Measurements from ENCODE around the gene CSTPP1.

DNA sequence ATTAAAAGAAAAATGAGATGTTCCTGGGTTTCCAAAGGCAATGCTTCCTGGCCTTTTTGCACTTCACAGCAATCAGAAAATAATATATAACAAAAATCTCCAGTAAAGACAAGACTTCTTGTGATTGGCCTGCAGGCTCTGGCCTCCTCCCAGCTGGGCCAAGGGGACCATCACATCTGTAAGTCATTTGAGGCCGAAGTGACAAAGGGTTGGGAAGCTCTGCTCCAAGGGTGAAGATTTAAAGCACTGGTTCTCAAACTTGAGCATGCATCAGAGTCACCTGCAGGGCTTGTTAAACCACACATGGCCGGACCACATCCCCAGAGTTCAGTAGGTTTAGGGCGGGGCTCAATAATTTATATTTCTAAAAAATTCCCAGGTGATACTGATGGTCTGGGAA, 208.0 kb downstream of the CSTPP1 start:
- TF ChIP-seq POLR2A (IDR thresholded peaks at IDR 0.05; ENCODE audit: low read depth, low read length) (no peak), RFX5 (IDR thresholded peaks at IDR 0.05; ENCODE audit: low read depth, low read length) (no peak), MAZ (IDR thresholded peaks at IDR 0.05; ENCODE audit: borderline replicate concordance, low read depth, low read length) (no peak), SMC3 (IDR thresholded peaks at IDR 0.05; ENCODE audit: low read depth, low read length) (no peak), FOS (IDR thresholded peaks at IDR 0.05; ENCODE audit: low read depth, low read length) (no peak), CEBPB (IDR thresholded peaks at IDR 0.05; ENCODE audit: low read depth, low read length) (no peak), NFE2L2 (IDR thresholded peaks at IDR 0.05; ENCODE audit: low read depth, low read length) (no peak), BHLHE40 (IDR thresholded peaks at IDR 0.05; ENCODE audit: low read depth, low read length) (no peak), MXI1 (IDR thresholded peaks at IDR 0.05; ENCODE audit: borderline replicate concordance, low read depth, low read length) (no peak), RAD21 (IDR thresholded peaks at IDR 0.05; ENCODE audit: low read length) (no peak), RCOR1 (IDR thresholded peaks at IDR 0.05; ENCODE audit: insufficient replicate concordance, low read length) (no peak)
- TF ChIP-seq, protein P1, sequence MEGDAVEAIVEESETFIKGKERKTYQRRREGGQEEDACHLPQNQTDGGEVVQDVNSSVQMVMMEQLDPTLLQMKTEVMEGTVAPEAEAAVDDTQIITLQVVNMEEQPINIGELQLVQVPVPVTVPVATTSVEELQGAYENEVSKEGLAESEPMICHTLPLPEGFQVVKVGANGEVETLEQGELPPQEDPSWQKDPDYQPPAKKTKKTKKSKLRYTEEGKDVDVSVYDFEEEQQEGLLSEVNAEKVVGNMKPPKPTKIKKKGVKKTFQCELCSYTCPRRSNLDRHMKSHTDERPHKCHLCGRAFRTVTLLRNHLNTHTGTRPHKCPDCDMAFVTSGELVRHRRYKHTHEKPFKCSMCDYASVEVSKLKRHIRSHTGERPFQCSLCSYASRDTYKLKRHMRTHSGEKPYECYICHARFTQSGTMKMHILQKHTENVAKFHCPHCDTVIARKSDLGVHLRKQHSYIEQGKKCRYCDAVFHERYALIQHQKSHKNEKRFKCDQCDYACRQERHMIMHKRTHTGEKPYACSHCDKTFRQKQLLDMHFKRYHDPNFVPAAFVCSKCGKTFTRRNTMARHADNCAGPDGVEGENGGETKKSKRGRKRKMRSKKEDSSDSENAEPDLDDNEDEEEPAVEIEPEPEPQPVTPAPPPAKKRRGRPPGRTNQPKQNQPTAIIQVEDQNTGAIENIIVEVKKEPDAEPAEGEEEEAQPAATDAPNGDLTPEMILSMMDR (conservative IDR thresholded peaks at IDR 0.05; ENCODE audit: low read depth, low read length) = no peak
- TF ChIP-seq, protein P2, sequence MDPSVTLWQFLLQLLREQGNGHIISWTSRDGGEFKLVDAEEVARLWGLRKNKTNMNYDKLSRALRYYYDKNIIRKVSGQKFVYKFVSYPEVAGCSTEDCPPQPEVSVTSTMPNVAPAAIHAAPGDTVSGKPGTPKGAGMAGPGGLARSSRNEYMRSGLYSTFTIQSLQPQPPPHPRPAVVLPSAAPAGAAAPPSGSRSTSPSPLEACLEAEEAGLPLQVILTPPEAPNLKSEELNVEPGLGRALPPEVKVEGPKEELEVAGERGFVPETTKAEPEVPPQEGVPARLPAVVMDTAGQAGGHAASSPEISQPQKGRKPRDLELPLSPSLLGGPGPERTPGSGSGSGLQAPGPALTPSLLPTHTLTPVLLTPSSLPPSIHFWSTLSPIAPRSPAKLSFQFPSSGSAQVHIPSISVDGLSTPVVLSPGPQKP (IDR thresholded peaks at IDR 0.05; ENCODE audit: borderline replicate concordance, low read depth, low read length) = no peak
- TF ChIP-seq, protein P3, sequence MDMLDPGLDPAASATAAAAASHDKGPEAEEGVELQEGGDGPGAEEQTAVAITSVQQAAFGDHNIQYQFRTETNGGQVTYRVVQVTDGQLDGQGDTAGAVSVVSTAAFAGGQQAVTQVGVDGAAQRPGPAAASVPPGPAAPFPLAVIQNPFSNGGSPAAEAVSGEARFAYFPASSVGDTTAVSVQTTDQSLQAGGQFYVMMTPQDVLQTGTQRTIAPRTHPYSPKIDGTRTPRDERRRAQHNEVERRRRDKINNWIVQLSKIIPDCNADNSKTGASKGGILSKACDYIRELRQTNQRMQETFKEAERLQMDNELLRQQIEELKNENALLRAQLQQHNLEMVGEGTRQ (IDR thresholded peaks at IDR 0.05; ENCODE audit: low read depth, low read length) = no peak
